Testis (tissue), 2 donors: ENCODE results near the gene UBTF.

ENCODE experiments used
- POLR2A ChIP-seq: fragments of 450-650 bp; IDR thresholded peaks from one replicate; pipeline ENCODE4 v1.6.1; 2017; ENCODE audit warnings: antibody characterized with exemption, mild to moderate bottlenecking, moderate library complexity
- TF ChIP-seq, protein P1 (sequence below), 3 experiments: fragments of 450-650 bp in 2 of 3; fragments of 200-600 bp in 1 of 3; sonication (generic) in 1 of 3; IDR thresholded peaks; one replicate each; pipeline ENCODE4 v1.5.1; 2016 to 2019; ENCODE audit warnings: antibody characterized with exemption in 3 of 3, mild to moderate bottlenecking in 2 of 3, moderate library complexity in 1 of 3

DNA sequence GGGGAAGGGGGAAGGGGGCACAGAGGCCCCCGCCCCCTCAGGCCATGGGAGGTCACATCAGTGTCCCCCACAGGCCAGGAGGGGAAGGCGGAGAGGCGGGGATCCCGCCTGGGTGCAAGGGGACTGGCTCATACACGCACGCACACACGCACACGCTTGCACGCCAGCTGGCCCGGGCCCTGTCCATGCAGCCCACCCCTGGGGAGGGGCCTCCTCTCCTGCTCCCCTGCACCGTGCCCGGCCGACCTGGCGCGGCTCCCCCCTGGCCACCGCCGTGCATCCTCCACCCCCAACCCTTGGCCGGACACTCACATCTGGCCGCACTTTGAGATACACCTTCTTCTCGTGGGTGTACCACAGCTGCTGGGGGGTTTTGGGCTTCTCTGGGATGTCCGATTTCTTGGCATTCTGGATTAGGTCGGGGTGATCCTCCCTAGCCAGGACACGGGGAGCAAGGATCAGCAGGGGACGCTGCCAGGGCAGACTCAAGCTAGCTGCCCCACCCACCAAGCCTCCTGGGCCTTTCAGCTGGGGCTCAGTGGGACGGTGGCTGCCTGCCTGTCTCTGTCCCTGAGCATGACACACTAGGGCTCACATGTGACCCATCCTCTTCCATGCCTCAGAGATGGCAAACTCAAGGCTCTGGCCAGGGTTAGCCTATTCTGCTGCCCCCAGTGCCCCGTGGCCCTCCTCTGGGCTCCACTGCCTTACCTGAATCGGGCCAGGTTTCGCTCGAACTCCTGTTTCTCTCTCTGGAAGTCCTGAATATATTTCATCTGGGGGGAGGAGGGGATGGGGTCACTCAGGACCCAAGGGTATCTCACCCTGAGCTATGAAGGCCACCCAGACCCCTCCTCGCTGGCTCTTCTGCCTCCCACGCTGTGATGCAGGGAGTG, 6.7 kb downstream of the UBTF start:
- TF ChIP-seq, protein P1, sequence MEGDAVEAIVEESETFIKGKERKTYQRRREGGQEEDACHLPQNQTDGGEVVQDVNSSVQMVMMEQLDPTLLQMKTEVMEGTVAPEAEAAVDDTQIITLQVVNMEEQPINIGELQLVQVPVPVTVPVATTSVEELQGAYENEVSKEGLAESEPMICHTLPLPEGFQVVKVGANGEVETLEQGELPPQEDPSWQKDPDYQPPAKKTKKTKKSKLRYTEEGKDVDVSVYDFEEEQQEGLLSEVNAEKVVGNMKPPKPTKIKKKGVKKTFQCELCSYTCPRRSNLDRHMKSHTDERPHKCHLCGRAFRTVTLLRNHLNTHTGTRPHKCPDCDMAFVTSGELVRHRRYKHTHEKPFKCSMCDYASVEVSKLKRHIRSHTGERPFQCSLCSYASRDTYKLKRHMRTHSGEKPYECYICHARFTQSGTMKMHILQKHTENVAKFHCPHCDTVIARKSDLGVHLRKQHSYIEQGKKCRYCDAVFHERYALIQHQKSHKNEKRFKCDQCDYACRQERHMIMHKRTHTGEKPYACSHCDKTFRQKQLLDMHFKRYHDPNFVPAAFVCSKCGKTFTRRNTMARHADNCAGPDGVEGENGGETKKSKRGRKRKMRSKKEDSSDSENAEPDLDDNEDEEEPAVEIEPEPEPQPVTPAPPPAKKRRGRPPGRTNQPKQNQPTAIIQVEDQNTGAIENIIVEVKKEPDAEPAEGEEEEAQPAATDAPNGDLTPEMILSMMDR (IDR thresholded peaks at IDR 0.05), result no peak
- TF ChIP-seq POLR2A, result no peak
